Activated CD4-positive, alpha-beta T cell treated with anti-CD3 and anti-CD28 coated beads, Interleukin-2, Interleukin-6, amounts not matched to agents 100 ng/mL and 50 ng/mL, durations not matched to agents 16 hours and 8 hours (primary cell): ENCODE results near the gene BBIP1.

Source experiments
- DNase-seq: peaks from one replicate; pipeline ENCODE4 v3.0.0-alpha.2; 2020

The BBIP1 gene, protein sequence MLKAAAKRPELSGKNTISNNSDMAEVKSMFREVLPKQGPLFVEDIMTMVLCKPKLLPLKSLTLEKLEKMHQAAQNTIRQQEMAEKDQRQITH

DNA sequence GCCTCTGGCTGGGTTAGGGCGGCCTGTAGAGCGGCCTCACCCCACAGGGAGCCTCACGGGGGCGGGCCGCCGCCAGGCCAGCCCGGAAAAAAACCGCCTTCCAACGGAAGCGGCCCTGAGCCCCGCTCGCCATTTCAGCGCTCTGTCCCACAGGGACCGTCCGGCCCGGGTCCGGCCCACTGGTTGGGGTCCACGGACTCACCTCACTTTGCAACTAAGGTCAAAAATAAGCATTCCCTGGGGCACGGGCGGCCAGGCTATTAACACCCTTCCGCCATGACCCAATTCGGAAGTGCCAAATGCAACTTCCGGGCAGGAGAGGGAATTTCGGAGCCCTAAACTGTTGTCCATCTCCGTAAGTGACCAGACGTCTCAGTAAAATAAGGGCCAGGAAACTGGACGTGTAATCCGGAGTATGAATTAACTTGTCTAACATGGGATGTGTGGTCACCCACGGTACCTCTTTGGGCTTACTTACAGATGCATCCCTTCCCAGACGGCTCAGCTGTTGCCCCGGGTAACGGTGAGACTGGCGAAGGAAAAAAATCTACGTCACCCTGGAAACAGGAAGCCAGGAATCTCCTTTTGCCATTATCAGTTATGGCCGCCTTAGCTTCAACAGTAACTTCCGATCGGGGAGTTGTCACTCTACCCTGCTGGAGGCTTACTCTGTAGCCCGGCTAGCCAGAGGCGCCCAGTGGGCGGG lies at the start of gene BBIP1:
Gene BBIP1, minus strand, starts transcription at position 538 of the 706 bp plus-strand sequence. CDS start 1,023 bp downstream, outside the sequence.
- DNase-seq: no peak

DNA sequence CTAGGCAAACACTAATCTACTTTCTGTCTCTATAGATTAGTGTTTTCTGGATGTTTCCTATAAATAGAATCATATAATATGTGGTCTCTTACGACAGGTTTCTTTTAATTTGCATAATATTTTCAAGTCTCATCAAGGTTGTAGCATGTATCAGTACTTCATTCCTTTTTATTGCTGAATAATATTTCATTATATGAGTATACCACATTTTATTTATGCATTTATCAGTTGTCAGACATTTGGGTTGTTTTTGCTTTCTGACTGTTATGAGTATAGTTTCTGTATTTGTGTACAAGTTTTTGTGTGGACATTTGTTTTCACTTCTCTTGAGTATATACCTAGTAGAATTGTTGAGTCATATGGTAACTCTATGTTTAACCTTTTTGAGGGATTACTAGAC lies 48.7 kb upstream of the BBIP1 start:
- DNase-seq: no peak

DNA sequence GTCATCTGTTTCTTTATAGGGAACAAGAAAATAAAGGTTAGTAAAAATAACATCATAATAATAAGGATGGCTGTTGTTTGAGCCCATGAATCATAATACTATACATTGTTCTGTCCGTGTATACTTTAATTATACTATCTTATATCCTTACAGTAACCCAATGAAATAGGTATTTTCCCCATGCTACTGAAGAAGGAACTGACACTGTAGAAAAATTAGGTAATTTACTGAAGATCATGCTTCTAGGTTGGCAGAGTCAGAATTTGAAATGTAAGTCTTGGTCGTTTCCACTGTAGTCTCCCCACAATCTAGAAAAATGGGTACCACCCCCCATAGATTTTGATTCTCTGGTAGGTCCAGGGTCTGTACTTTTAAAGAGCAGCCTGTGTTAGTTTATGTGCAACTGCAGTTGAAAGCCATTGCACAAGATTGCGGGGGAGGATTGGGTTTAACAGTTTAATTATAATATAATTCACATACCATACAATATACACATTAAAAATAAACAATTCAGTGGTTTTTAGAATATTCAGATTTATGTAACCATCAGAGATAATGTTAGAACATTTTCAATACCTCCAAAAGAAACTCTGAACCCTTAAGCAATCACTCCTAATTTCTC lies 48.1 kb upstream of the BBIP1 start:
- DNase-seq: no peak

DNA sequence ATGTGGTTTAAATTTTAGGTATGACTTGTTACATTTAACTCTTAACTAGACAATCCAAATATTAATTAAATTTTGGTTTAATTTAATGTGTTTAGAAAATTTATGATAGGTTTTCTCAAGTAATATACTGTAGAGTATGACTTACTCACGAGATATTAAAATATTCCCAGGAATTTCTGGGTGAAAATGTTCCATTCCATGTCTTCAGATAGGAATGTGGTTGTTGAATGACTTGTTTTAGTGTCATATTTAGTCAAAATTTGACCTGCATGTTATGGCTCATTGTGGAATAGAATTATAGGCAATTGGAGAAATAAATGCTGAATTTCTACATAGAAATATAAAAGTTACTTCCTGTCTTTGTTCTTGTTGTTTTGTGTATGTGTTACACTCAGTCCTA lies 47.2 kb upstream of the BBIP1 start:
- no peak for DNase-seq

DNA sequence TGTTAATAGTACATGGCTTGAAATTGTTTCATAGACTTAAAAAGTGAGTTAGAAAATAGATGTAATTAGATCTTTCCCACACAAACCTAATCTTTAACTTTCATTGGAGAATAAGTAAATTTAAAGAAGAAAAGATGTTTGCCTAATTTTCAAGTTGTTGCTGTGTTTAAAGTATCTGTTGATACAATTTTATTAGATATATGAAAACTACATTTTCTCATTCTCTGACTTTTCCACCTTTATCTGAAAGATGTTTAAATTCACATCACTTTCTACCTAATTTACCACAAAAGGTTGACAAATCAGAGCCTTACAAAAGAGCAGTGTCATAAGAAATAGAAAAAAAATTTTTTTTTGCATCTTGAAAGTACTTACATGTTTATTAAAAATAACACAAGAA lies 46.2 kb upstream of the BBIP1 start:
- DNase-seq: no peak

DNA sequence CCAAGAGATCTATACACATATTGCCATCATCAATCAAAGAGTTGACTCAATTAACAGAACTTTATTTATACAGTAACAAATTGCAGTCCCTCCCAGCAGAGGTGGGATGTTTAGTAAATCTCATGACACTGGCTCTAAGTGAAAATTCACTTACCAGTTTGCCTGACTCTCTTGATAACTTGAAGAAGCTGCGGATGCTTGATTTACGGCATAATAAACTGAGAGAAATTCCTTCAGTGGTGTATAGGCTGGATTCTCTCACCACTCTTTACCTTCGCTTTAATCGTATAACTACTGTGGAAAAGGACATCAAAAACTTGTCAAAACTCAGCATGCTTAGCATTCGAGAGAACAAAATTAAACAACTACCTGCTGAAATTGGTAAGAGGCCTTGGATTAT lies 45.7 kb upstream of the BBIP1 start:
- no peak for DNase-seq

DNA sequence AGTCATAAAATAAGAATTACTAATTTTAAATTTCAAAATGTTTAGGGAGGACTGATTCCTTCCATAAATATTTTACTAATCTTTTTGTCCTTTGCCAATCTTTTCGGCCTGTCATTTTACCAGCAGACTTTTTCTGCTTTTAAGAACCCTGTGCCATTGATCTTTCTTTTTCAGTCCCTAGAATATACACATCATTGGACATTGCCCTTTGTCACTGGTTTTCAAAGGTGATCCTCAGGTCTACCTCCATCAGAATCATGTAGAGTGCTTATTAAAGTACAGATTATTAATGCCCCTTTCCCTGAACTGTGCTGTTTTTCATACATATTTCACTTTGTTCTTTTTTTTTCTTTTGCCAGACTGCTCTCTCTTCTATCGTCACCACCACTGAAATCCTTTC lies 44.2 kb upstream of the BBIP1 start:
- no peak for DNase-seq

DNA sequence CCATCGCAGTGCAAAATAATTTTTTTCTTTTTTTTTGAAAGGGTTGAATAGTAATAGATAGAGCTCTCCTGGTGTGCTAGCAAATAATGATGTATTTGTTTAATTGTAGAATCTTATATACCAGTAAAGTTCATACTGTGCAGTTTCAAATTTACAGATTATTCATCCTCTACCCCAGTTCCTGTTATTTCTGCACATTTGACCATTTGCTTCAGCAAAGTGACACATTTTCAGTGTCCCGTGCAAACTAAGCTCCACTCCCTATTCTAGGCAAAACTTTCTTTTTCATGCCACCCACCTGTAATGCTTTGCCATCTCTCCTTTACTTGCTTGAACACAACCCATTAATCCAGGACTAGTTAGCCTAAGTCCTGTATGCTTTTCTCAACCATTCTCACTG lies 43.5 kb upstream of the BBIP1 start:
- DNase-seq: no peak

DNA sequence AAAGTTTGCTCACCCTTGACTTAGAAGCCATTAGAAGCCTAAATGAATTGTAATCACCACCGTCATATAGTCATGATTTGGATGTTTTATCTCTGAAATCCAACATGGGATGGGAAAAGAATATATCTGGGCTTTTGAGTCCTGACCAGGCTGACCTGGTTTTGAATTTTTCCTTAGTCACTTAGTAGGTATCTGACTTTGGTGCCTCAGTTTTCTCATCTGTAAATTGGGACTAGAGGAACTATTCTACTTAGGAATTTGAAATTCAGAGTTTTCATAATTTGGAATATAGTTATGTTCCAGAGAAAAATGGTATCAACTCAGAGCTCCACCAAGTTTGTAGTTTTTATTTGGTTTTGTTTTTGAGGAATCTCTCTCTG lies 41.3 kb upstream of the BBIP1 start:
- DNase-seq: no peak

DNA sequence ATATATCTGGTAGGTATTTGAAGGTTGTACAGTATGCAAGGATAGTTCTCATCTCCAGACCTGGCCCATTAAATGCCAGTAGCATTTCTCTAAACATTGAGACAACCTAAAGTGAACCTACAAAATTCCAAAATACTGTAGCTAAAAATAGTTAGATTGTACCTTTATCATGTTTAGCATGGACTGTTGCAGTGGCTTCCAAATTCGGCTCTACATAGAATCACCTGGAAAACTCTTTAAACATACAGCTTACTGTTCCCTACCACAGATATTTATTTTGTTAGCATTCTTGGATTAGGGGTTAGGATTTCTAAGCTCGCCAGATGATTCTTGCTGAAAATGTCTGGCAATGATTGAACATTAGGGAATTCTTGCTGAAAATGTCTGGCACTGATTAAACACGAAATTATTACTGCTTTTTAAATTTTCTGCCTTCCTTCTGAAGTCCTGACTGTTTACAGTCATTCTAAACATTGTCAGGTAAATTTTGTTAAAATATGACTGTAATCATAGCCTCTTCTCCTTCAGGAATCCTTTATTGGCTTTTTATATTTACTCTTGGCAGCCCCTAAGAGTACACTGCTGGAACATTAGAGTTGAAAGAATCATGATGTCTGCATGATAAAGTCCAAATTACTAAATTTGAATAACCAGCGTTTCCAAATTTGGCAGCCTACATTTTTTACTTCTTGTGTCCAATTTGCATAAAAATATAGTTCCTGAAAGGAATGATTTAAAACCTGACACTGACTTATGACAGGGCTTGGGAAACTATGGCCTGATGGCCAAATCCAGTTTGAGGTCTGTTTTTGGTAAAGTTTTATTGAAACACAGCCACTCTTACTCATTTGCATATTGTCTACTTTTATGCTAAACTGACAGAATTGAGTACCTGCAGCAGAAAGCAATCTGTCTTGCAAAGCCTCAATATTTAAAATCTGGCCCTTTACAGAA lies 40.7 kb upstream of the BBIP1 start:
- DNase-seq: no peak

DNA sequence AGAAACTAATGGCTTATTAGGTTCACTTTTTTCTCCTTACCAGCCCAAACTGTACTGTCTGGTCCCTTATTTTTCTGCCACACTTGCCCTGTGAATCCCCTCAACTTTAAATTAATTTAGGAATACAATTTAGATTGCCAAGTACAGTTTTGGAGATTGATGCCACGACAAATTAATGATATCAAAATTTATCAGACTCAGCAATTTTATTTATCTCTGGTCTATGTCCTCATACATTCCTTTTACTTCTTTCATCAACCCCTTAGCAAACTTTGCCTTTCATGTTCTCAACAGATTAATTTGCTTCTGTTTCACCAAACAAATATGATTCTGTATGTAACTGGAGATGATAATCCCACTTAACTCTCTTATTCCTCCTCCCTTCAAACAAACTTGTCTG lies 38.6 kb upstream of the BBIP1 start:
- no peak for DNase-seq

DNA sequence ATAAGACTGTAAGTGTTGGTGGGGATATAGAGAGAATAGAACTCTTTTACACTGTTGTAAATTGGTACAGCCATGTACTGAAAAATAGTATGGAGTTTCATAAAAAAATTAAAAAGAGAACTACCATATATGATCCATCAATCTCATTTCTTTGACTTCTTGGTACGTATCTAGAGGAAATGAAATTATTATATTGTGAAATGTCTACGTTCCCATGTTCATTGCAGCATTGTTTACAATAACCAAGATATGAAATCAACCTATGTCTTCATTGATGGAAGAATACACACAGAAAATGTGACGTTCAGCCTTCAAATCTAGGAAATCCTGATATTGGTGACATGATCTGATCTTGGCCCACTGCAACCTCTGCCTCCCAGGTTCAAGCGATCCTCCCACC lies 32.4 kb upstream of the BBIP1 start:
- DNase-seq: no peak

DNA sequence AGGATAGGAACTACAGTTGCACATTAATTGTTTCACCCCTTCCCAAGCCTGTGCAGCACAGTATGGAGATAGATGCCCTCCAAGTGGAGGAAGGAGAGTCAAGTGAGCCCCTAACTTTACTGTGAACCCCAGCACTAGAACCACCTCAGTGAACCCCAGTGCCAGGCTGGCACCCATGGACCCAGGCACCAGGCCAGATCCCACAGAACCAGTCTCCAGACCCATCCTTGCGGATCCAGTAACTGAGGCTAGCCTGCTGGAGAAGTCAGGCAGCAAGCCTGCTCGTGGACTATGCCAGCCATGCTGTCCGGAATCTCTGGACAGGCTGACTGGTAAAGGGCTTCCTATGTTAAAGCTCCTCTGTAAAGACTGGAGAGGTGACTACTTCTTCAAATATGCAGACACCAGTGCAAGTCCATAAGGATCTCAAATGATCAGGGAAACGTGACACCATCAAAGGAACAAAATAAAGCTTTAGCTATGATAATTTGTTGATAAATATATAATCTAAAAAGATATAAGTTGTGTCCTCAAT lies 28.1 kb upstream of the BBIP1 start:
- no peak for DNase-seq

DNA sequence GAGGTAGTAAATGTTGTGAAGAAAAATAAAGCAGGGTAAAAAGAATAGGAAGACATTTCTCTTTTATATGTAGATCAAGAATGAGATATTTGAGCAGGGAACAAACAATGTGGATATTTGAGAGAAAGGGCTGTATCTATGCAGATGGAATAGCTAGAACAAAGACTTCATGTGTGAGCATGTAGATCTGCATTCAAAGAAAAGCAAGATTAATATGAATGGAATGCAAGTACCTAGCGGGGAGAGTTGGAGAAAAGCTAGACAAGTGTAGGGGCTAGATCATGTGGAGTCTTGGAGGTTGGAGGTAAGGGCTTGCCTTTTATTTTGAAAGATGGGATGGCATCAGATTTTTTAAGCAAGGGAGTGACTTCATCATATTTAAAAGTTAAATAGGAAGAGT lies 27.5 kb upstream of the BBIP1 start:
- no peak for DNase-seq

DNA sequence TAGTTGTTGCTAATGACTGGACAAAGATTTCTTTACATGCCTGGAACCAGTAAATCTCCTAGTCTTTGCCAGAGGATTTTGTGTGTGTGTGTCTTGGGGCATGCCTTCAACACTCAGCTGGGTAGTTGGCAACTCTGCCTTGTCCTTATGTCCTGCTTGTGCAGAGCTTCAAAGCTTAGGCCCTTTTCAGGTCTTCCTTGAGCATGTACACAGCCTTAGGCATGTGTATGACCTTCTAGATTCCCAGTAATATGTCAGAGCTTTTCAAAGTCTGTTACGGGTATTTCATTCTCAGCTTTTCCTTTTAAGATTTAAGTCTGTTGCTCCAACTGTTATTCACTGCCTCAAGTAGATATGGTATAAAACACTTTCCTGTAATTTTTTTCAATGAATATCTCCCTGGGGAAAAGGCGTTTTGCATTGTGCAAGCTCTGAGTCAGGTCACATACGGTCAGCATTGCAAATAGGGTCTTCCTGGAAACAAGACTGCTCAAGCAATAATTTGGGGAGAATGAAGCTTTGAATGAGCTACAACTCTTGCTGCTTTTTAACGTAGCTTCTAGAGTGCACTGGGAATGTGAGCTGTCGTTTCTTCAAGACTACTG lies 25.9 kb upstream of the BBIP1 start:
- no peak for DNase-seq

DNA sequence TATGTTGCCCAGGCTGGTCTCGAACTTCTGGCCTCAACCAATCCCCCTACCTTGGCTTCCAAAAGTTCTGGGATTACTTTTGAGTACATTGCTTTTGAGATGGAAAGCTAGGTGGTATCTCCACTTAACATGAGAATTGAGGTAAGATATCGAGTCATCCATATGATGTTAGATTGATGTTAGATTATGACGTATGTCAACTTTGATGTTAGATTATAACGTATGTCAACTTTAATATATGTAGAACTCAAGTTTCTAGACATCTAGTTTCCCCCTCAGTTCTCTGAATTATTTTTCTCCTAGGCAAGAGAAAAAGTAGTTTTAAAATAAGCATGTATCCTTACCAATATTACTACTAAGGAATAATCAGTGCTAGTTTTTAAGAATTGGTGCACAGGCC lies 20.4 kb upstream of the BBIP1 start:
- no peak for DNase-seq

DNA sequence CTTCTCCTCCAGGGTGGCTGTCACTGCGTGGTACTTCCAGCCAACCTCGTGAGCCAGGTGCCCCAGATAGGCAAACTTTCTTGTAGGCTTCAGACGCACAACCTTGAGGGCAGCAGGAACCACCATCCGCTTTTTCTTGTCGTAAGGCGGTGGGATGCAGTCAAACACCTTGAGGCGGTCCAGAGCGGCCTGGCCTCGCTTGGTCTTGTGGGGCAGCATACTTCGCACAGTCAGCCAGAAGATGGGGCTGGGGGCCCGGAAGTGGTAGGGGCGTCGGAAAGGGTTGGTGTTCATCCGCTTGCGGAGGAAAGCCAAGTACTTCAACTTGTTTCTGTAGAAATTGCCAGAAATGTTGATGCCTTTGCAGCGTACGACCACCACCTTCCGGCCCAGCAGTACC lies 17.8 kb upstream of the BBIP1 start:
- DNase-seq: no peak

DNA sequence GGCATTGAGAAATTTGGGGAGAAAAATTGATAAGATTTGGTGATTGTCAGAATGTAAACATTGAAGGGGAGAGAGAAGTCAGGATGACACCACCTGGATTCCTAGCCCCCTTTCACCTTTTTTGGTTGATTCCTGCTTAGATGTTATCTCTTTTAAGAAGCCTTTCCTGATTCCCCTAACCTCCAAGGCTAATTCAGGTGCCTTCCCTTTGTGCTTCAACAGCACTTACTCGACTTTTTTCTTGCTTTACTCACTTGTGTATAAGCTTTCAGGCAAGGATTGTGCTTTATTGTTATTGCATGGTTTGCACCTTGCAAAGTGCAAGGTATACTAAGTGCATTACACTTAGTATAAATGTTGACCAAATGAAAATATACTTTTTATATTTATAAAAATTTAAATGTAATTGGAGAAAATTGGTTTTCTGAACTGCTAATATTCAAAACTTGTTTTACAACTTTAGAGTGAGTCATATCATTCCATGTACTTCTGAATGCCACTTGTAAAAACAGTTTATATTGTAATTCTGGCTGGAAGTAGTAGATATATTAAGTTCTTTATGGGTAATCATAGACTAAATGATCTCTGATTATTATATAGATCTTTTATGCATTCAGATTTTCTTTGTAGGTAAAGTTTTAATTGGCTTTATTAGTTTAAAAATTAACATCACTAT lies 13.7 kb upstream of the BBIP1 start:
- no peak for DNase-seq

DNA sequence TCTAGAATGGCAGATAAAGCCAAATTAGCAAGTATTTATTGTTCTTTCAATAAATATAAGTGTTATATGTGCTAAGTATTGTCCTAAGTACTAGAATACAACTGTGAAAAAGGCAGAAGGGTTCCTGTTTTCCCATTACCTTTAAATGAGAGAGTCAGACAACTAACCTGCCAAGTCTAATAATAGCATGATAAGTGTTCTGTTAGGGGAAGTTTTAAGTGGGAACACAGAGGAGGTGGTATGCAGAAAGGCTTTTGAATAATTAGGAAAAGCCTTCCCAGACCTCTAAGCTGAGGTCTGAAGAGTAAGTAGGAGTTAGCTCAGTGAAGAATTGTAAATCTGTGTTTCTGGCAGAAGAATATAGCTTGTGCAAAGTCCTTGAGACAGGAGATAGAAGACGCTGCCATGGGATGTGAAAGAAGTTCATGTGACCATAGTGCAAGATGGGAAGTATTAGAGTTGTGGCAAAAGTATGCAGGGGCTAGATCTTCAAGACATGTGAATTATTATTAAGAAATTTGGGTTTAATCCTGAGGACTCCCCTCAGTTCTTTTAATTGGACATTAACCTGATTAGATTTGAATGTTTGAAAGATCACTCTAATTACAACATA lies 12.9 kb upstream of the BBIP1 start:
- DNase-seq: no peak

DNA sequence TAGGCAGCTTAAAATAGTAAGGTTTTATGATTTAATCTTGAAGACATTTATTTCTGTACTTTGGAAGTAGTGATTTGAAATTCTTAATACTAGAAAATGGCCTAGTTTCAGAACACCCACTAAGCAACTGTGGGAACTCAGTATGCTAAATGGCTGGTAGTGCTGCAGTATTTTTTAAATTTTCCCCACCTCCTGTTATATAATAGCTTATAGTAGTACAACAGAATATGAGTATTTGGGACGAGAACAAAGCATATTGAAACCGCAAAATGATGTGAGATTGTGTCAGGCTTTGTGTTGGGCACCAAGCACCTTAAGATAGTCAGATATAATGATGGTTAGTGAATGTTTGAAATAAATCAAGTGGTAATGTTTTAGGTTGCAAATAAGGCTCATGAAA lies 8.5 kb upstream of the BBIP1 start:
- DNase-seq: no peak

DNA sequence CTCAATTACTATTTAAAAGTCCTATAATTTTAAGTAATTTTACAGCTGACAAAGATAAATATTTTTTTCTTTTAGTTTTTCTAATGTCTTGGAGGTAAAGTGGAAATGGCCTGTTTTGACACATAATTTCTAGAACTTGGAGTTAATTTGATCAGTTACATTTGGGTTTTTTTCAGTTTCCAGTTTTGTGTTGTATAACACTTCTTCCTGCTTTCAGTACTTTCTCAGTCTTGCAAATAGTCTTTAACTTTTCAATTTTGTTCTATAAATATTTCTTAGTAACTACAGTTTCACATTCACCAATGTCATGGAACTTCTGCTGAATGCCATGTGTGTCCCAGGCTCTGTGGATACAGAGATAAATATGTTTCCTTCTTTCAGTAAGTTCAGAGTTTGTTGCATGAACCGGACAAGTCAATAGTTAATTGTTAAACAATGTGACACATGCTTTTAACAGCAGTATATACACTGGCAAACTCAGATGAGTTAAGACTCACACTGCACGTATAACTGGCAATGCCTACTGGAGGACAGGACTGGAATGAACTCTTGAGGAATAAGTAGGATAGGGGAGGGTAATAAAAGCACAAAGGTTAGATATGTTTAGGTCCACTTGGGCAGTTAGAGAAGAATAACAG lies 5.0 kb upstream of the BBIP1 start:
- DNase-seq: peak; percentile 34
